Liver (tissue), 9 donors: ENCODE measurements around the gene DSTN. TPM values are rescaled to one million over a fixed set of nuclear protein-coding genes. Genes with fewer than 3 reads are reported as not detected.

ENCODE experiments used
- DNase-seq: peaks from one replicate; pipeline ENCODE4 v3.0.0-alpha.2; 2017; ENCODE audit warnings: low spot score
- H3K27ac ChIP-seq, 2 donors: one replicate each; pipeline ENCODE4 v1.7.0; 2013; ENCODE audit warnings: inconsistent platforms in 2 of 2, low read length in 2 of 2, control low read depth in 1 of 2, low read depth in 1 of 2, mild to moderate bottlenecking in 1 of 2
- H3K27me3 ChIP-seq, 4 donors: one replicate each; pipeline versions ENCODE4 v1.6.1 to v1.7.0; 2013; ENCODE audit warnings: low read length in 3 of 4, inconsistent platforms in 1 of 4, mild to moderate bottlenecking in 1 of 4, moderate library complexity in 1 of 4; ENCODE audit not compliant: control insufficient read depth in 4 of 4, insufficient read depth in 4 of 4
- H3K36me3 ChIP-seq, 4 donors: one replicate each; pipeline versions ENCODE4 v1.6.1 to v1.7.0; 2013; ENCODE audit warnings: low read length in 3 of 4, mild to moderate bottlenecking in 3 of 4, low read depth in 1 of 4, moderate library complexity in 1 of 4; ENCODE audit not compliant: control insufficient read depth in 4 of 4, insufficient read depth in 3 of 4
- H3K4me1 ChIP-seq, 4 donors: one replicate each; pipeline versions ENCODE4 v1.6.1 to v1.7.0; 2013; ENCODE audit warnings: low read length in 3 of 4, mild to moderate bottlenecking in 3 of 4, moderate library complexity in 1 of 4; ENCODE audit not compliant: control insufficient read depth in 4 of 4, insufficient read depth in 4 of 4
- H3K4me3 ChIP-seq, 3 donors: one replicate each; pipeline versions ENCODE4 v1.6.1 to v1.7.0; 2013; ENCODE audit warnings: low read length in 3 of 3, control low read depth in 1 of 3, low read depth in 1 of 3, mild to moderate bottlenecking in 1 of 3
- H3K9ac ChIP-seq, 2 donors: one replicate each; pipeline ENCODE4 v1.7.0; 2013; ENCODE audit warnings: low read length in 2 of 2, mild to moderate bottlenecking in 2 of 2, moderate library complexity in 2 of 2, control low read depth in 1 of 2, low read depth in 1 of 2
- H3K9me3 ChIP-seq, 4 donors: one replicate each; pipeline versions ENCODE4 v1.6.1 to v1.7.0; 2013; ENCODE audit warnings: low read length in 3 of 4; ENCODE audit not compliant: control insufficient read depth in 4 of 4
- CTCF ChIP-seq: fragments of 150-350 bp; IDR thresholded peaks from 2 replicates; pipeline ENCODE4 v1.5.1; 2017; ENCODE audit warnings: improper control_type of control experiment, low read depth, low read length; ENCODE audit not compliant: missing input control
- EGR1 ChIP-seq, 2 donors: IDR thresholded peaks; 2 replicates each; pipeline ENCODE4 v1.6.1; 2016 to 2018; ENCODE audit warnings: antibody characterized with exemption in 2 of 2, low read depth in 2 of 2
- FOXA1 ChIP-seq: IDR thresholded peaks from 2 replicates; pipeline ENCODE4 v1.6.1; 2016; ENCODE audit warnings: antibody characterized with exemption
- FOXA2 ChIP-seq: IDR thresholded peaks from 2 replicates; pipeline ENCODE4 v1.6.1; 2016; ENCODE audit warnings: antibody characterized with exemption
- GABPA ChIP-seq, 2 donors: IDR thresholded peaks in 1 of 2; conservative IDR thresholded peaks in 1 of 2; 2 replicates each; pipeline ENCODE4 v1.6.1; 2016; ENCODE audit warnings: antibody characterized with exemption in 2 of 2, mild to moderate bottlenecking in 1 of 2, moderate library complexity in 1 of 2
- HNF4A ChIP-seq, 2 donors: conservative IDR thresholded peaks; 2 replicates each; pipeline ENCODE4 v1.6.1; 2016; ENCODE audit warnings: antibody characterized with exemption in 2 of 2, mild to moderate bottlenecking in 2 of 2
- HNF4G ChIP-seq: IDR thresholded peaks from 2 replicates; pipeline ENCODE4 v1.6.1; 2016; ENCODE audit warnings: antibody characterized with exemption
- JUND ChIP-seq, 2 donors: IDR thresholded peaks; 2 replicates each; pipeline ENCODE4 v1.6.1; 2016; ENCODE audit warnings: antibody characterized with exemption in 2 of 2
- MAX ChIP-seq: IDR thresholded peaks from 2 replicates; pipeline ENCODE4 v1.6.1; 2016; ENCODE audit warnings: antibody characterized with exemption
- NR2F2 ChIP-seq: IDR thresholded peaks from 2 replicates; pipeline ENCODE4 v1.6.1; 2016; ENCODE audit warnings: antibody characterized with exemption
- RAD21 ChIP-seq, 2 donors: IDR thresholded peaks; 2 replicates each; pipeline ENCODE4 v1.6.1; 2016; ENCODE audit warnings: antibody characterized with exemption in 2 of 2, mild to moderate bottlenecking in 2 of 2
- RXRA ChIP-seq, 2 donors: IDR thresholded peaks; 2 replicates each; pipeline ENCODE4 v1.6.1; 2017 to 2018; ENCODE audit warnings: antibody characterized with exemption in 2 of 2, mild to moderate bottlenecking in 1 of 2
- SP1 ChIP-seq: IDR thresholded peaks from 2 replicates; pipeline ENCODE4 v1.6.1; 2018; ENCODE audit warnings: antibody characterized with exemption, mild to moderate bottlenecking
- TAF1 ChIP-seq: conservative IDR thresholded peaks from 2 replicates; pipeline ENCODE4 v1.6.1; 2016; ENCODE audit warnings: antibody characterized with exemption, mild to moderate bottlenecking
- YY1 ChIP-seq: IDR thresholded peaks from 2 replicates; pipeline ENCODE4 v1.6.1; 2016; ENCODE audit warnings: antibody characterized with exemption, mild to moderate bottlenecking
- WGBS: extraction: QIAGEN DNeasy Blood & Tissue Kit; methylation state at CpG from one replicate; pipeline ENCODE4 v1.1.7; 2013; 5-methylcytosine and 5-hydroxymethylcytosine counted together
- polyA plus RNA-seq, 2 donors: library from polyadenylated mRNA; stranded (reverse) in 1 of 2; unstranded in 1 of 2; fragments of 200-250 nt in 1 of 2; fragments of >200 nt in 1 of 2; fragmentation: Nextera tagmentation in 1 of 2; extraction: Ambion mirVana in 1 of 2; gene quantifications; one replicate each; pipeline versions ENCODE4 v1.2.1 to v1.2.3, GENCODE V29; 2013 to 2015
- total RNA-seq, 2 donors: library from RNA; depleted of rRNA; stranded (reverse); fragments of >200 nt; gene quantifications; one replicate each; pipeline ENCODE4 v1.2.3, GENCODE V29; 2014
- TF ChIP-seq, protein P1 (sequence below): IDR thresholded peaks from 2 replicates; pipeline ENCODE4 v1.6.1; 2016; ENCODE audit warnings: antibody characterized with exemption
- TF ChIP-seq, protein P2 (sequence below): IDR thresholded peaks from 2 replicates; pipeline ENCODE4 v1.6.1; 2016; ENCODE audit warnings: antibody characterized with exemption
- TF ChIP-seq, protein P3 (sequence below): IDR thresholded peaks from 2 replicates; pipeline ENCODE4 v1.6.1; 2016; ENCODE audit warnings: antibody characterized with exemption, mild to moderate bottlenecking
- donor health status: healthy.
- donor health status: healthy.
- donor health status: healthy.
- donor health status: healthy.
- donor health status: healthy.

Gene DSTN
- total and polyA plus RNA-seq, 4 donors, result 39.9 to 137 (median 108) TPM

GRCh38 chr20:17622851-17623508, 53.1 kb downstream of the DSTN start:
- TF ChIP-seq, protein P1, sequence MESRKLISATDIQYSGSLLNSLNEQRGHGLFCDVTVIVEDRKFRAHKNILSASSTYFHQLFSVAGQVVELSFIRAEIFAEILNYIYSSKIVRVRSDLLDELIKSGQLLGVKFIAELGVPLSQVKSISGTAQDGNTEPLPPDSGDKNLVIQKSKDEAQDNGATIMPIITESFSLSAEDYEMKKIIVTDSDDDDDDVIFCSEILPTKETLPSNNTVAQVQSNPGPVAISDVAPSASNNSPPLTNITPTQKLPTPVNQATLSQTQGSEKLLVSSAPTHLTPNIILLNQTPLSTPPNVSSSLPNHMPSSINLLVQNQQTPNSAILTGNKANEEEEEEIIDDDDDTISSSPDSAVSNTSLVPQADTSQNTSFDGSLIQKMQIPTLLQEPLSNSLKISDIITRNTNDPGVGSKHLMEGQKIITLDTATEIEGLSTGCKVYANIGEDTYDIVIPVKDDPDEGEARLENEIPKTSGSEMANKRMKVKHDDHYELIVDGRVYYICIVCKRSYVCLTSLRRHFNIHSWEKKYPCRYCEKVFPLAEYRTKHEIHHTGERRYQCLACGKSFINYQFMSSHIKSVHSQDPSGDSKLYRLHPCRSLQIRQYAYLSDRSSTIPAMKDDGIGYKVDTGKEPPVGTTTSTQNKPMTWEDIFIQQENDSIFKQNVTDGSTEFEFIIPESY, result no peak
- TF ChIP-seq MAX (no peak), NR2F2 (no peak), HNF4A (conservative IDR thresholded peaks at IDR 0.05) (no peak), HNF4G (no peak), SP1 (no peak), FOXA2 (no peak), CTCF (no peak), TAF1 (no peak), RAD21 (IDR thresholded peaks at IDR 0.05) (no peak), FOXA1 (no peak), YY1 (no peak), JUND (IDR thresholded peaks at IDR 0.05) (no peak), RXRA (IDR thresholded peaks at IDR 0.05) (no peak), GABPA (IDR thresholded peaks at IDR 0.05 in 1 of 2, conservative IDR thresholded peaks at IDR 0.05 in 1 of 2) (no peak), EGR1 (IDR thresholded peaks at IDR 0.05; ENCODE audit: low read depth in 2 of 2) (no peak)
- TF ChIP-seq, protein P2, sequence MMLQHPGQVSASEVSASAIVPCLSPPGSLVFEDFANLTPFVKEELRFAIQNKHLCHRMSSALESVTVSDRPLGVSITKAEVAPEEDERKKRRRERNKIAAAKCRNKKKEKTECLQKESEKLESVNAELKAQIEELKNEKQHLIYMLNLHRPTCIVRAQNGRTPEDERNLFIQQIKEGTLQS, result no peak
- TF ChIP-seq, protein P3, sequence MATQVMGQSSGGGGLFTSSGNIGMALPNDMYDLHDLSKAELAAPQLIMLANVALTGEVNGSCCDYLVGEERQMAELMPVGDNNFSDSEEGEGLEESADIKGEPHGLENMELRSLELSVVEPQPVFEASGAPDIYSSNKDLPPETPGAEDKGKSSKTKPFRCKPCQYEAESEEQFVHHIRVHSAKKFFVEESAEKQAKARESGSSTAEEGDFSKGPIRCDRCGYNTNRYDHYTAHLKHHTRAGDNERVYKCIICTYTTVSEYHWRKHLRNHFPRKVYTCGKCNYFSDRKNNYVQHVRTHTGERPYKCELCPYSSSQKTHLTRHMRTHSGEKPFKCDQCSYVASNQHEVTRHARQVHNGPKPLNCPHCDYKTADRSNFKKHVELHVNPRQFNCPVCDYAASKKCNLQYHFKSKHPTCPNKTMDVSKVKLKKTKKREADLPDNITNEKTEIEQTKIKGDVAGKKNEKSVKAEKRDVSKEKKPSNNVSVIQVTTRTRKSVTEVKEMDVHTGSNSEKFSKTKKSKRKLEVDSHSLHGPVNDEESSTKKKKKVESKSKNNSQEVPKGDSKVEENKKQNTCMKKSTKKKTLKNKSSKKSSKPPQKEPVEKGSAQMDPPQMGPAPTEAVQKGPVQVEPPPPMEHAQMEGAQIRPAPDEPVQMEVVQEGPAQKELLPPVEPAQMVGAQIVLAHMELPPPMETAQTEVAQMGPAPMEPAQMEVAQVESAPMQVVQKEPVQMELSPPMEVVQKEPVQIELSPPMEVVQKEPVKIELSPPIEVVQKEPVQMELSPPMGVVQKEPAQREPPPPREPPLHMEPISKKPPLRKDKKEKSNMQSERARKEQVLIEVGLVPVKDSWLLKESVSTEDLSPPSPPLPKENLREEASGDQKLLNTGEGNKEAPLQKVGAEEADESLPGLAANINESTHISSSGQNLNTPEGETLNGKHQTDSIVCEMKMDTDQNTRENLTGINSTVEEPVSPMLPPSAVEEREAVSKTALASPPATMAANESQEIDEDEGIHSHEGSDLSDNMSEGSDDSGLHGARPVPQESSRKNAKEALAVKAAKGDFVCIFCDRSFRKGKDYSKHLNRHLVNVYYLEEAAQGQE, result no peak
- DNase-seq, result no peak
- Histone ChIP-seq H3K4me3 (no peak overlapping the region), H3K9me3 (no peaks in the 10 kb centered on the region), H3K9ac (no peak overlapping the region), H3K27me3 (no peaks in the 10 kb centered on the region), H3K36me3 (peaks cover 40 to 99% (median 82%) of the 10 kb centered on the region in 4 donors), H3K27ac (no peak overlapping the region), H3K4me1 (peaks cover 0 to 17% (median 11%) of the 10 kb centered on the region in 4 donors)
- WGBS, result 87% methylated on average over 9 of the region's 9 CpGs
